CD4-positive, alpha-beta T cell treated with Interleukin-4 for 4 hours (primary cell): ENCODE measurements around the gene MEN1.
"Not testable (repeated sequence)": the region's sequence is repeated elsewhere in the genome, so short reads cannot be mapped to it uniquely, and the experiment has no call there.

Experiments
- DNase-seq: peaks from one replicate; pipeline ENCODE4 v3.0.0-alpha.2; 2020

Gene MEN1

DNA sequence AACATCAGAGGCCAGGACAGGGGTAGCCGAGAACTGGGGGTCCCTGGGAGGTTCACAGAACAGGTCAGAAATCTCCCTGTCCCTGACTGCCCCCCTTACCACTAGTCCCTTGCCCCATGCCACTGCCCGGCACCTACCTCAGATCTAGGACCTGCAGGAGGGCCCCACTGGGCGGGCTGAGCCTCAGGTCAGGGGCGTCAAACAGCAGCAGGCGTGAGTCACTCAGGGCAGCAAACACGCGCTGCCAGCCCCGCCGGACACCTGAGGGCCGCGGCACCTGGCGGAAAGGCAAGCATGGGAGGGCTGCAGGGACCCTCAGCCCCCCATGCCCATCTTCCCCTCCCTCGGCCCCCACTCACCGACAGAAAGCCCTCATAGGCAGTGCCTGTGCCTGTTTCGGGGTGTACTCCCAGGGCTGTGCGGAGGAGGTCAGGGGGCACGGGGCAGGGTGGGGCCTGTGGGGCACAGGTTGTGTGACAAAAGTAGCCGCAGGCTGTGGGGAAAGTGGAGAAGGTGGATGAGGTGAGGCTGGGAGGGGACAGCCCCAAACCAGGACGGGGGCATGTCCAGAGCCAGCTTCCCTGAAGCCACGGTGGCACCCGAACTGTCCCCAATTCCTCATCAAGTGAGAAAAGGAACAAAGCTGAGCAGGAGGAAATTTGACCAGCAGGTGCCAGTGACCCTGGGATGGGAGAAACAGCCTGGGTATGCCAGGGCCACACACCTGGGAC is 22.3 kb upstream of the MEN1 start:
- no peak for DNase-seq

DNA sequence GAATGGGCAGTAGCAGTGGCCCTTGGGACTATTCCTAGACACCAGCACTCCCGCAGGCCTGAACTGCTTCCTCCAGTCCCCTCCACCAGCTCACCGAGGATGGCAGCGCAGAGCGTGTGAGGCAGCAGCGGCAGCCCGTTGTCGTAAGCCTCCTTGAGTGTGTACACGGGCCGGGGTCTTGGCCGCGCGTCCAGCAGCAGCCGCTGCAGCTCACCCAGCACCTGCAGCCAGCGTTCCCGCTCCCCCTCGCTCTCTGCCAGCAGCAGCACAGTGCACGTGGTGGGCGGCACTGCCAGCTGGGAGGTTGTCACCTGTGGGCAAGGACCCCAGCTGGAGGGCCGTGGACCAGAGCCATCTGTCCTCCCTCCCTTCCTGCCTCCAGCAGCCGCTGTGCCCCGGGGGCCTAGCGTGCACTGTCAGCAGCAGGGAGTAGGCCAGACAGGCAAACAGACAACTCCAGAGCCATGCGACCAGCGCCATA is 21.1 kb upstream of the MEN1 start:
- DNase-seq, result no peak

DNA sequence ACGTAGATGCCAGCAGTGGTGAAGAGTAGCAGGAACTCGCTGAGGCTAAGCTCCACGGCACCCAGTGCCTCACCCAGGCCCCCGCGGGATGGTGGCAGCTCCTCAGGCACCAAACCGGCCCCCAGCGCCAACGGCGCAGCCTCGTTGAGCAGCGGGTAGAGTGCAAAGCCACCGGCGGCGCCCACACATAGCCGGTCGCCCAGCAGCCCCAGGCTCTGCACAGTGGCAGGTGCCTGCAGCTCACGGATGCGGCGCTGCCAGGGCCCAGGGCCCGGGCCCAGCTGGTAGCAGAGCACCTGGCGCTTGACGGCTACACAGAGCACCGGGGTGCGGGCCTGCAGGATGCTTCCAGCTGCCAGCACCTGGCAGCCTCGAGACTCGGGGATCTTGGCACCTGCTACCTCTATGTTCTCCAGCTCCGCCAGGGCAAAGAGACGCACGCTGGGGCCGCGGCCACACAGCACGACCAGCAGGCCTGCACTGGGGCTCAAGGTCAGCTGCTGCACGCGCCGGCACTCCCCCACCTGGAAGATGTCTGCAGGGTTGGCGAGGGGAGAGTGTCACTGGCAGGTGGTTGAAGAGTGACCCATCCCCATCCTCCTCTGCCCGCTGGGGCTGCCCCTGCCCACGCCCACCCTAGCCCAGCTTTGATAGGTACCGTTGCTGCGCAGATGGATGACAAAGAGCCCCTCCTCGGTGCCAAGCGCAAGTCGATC is 19.3 kb upstream of the MEN1 start:
- no peak for DNase-seq

DNA sequence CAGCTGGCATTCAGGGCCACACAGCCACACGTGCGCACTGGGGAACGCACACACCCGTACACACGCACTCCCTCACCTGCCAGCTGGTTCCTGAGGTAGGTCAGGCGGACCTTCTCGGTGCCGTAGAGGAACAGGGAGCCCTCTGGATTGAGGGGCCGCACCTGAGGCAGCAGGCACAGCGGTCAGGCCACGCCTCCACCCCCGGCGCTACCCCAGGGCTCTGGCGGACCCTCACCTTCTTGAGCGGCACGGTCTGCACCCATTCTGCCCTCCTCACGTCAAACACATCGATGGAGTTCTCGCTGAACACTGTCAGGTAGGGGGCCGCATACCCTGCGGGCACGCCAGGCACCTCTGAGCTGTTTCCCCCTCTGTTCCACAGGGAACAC is 17.1 kb upstream of the MEN1 start:
- no peak for DNase-seq

DNA sequence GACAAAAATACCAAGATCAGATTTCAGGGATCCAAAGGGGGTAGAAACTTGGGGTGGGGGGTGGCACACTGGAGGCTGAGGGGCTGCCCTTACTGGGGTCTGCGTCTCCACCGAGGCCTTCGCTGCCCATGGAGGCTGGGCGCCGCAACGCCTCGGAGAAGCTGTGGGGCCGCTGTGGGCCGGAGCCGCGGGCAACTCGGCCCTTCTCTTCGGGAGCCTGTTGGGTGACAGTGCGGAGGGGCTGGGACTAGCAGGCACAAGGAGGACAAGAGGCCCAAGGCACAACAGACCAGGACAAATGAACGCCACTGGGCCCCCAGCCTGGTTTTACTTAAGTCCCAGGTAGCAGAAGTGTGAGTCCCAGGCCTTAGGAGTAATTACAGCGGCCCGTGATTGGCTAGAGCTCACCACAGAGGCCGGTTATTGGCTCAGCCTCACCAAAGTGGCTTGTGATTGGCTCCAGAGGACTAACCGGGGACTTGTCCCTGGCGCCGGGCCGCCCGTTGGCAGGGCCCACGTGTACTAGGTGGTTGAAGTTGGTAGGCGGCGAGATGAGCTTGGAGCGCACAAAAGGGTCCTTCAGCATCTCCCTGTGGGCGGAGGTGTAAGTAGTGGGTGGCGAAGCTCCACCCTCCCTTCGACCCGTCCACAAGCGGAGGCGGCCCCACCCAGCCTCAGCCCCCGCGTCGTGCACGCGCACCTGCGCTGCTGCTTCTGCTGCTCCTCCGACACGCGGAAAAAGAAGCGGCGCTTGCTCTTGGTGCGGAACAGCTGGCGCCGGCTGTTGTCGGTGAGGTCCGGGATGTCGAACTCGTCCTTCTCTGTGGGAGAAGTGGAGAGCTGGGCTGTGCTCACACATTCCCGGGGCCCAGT is 16.5 kb upstream of the MEN1 start:
- no peak for DNase-seq

DNA sequence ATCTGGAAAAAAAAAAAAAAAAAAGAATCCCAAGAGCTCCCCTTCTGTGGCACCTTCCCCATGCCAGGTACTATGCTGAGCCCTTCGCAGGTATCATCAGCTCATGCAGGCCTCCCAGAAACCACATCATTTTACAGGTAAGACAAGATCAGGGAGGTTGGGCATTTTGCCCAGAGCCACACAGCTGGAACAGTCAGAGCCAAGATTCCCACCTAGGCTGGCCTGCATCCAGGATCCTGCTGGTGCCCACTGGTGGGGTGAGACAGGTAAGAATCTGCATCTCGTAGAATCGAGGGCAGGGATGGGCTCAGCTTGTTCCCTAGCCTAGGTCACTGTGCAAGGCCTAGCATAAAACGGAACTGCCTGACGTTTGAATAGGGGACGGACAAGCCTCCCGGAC is 15.7 kb upstream of the MEN1 start:
- no peak for DNase-seq

DNA sequence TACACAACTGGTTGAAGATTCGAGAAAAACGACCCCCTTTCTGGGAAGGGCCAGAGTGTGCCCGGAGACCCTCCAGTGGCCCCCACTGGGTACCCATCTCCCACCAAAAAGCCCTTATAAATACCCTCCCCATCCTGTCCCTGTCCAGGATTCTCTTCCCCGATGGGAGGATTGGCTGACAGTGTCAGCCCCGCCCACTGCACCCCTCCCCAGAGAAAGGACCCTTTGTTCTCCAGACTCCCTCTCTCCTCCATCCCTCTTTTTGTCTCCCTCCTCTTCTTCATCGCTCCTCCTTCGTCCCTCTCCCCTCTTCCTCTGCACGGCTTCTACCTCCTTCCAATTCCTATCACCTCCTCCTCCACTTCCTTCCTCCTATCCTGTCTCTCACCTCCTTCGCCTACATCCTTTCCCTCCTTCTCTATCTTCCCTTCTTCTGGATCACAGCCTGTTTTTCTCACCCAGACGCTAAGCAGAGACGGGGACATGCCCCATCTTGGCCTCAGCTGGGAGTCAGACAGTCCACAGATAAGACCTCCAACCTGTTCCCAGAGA is 13.3 kb upstream of the MEN1 start:
- DNase-seq, result no peak

DNA sequence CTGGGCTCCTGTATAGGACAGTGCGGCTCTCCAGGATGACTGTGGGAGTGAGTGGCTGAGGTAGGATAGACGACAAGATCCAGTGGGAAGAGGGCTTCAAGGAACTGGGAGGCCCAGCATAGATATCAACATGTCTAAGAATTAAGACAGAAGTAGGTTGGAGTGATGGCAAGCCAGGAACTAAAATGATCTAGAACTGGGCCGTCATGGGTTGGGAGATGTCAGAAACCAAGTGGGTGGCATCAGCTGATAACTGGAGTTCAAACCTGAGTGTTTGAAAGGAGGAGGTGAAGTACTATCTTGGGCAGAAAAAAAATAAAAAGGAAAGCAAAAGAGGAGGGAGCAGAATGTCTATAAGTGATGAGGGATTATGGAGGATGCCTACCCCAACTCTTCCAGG is 7.1 kb upstream of the MEN1 start:
- no peak for DNase-seq

DNA sequence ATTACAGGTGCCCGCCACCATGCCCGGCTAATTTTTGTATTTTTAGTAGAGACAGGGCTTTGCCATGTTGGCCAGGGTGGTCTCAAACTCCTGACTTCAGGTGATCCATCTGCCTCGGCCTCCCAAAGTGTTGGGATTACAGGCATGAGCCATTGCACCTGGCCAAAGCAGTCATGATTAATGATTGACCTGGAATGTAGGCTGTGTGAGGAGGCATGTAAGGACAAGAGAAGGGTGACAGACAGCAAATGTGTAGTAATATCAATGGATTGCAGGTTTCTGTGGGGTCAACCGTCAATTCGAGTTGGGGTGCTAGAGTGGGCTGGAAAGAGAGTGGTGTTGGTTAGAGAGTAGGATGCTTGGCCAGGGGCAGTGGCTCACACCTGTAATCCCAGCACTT is 5.1 kb upstream of the MEN1 start:
- DNase-seq, result not testable (repeated sequence)

DNA sequence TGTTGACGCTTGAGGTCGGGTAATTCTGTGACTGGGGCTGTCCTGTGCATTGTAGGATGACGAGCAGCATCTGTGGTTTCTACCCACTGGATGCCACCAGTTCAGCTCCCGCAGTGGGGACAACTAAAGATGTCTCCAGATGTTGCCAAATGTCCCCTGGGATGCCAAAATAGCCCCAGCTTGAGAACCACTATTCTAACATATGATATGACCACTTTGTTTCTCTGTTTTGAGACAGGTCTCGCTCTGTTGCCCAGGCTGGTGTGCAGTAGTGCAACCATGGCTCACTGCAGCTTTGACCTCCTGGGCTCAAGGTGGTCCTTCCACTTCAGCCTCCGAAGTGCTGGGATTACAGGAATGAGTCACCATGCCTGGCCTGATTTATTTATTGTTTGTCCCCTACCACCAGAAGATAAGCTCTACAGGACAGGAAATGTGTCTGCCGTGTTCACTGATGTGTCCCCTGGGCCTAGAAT is 4.4 kb upstream of the MEN1 start:
- DNase-seq, result no peak

DNA sequence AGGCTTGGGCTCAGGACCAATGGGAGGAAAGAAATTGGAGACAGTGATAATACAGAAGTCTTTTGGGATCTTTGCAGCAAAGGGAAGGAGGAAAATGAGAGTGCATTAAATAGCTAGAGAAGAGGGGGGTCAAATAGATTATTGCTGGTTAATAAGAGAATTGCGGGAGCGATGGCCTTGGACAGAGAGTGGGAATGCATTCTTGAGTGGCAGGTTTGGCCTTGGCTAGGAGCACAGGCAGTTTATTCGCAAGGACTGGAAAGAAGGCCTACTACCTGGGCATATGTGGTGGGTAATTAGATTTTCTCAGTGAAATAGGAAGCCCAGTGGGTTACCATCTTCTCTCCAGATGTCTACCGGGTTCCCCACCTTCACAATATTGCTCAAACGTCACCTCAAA is 3.5 kb upstream of the MEN1 start:
- DNase-seq, result no peak

DNA sequence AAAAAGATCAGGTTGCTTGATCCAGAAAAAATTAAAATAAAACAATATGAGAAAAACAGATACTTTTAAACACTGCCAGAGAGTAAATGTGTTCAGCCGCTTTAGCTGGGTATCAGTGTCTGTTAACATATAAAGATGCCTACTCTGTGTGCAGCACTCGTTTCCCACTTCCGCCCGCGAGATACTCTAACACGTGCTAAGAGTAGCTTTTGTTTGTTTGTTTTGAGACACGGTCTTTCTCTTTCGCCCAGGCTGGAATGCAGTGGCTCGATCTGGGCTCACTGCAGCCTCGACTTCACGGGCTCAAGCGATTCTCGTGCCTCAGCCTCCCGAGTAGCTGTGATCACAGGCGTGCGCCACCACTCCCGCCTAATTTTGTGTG is 531 bp upstream of the MEN1 start:
- DNase-seq, result peak; percentile 47

DNA sequence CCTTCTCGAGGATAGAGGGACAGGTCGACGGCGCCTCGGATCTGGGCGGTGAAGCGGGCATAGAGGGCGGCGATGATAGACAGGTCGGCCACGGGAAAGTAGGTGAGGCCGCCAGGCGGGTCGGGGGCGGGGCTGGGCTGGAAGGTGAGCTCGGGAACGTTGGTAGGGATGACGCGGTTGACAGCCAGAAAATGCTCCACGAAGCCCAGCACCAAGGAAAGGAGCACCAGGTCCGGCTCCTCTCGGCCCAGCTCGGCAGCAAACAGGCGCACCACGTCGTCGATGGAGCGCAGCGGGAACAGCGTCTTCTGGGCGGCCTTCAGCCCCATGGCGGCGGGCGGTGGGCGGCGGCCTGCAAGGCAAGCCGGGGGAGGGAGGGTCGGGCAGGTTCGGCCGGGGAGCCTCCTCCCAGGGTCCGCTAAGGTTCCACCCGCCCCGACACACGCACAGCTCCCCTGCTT is 540 bp downstream of the MEN1 start:
- no peak for DNase-seq

DNA sequence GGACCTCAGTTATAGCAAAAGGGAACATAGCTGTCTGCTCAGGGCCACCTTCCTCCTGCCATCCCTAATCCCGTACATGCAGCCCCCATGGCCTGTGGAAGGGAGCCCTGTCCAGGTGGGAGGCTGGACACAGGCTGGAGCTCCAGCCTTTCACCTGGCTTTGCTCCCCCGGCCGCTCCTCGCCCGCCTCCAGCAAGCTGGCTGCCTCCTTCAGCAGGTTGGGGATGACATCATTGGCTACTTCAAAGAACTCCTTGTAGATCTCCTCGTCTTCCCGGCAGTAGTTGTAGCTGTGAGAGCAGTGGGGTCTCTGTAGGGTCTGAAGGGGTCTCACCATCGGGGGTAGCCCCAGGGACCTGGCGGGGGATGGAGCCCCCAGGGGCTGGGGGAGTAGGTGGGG is 4.9 kb downstream of the MEN1 start:
- DNase-seq, result no peak

DNA sequence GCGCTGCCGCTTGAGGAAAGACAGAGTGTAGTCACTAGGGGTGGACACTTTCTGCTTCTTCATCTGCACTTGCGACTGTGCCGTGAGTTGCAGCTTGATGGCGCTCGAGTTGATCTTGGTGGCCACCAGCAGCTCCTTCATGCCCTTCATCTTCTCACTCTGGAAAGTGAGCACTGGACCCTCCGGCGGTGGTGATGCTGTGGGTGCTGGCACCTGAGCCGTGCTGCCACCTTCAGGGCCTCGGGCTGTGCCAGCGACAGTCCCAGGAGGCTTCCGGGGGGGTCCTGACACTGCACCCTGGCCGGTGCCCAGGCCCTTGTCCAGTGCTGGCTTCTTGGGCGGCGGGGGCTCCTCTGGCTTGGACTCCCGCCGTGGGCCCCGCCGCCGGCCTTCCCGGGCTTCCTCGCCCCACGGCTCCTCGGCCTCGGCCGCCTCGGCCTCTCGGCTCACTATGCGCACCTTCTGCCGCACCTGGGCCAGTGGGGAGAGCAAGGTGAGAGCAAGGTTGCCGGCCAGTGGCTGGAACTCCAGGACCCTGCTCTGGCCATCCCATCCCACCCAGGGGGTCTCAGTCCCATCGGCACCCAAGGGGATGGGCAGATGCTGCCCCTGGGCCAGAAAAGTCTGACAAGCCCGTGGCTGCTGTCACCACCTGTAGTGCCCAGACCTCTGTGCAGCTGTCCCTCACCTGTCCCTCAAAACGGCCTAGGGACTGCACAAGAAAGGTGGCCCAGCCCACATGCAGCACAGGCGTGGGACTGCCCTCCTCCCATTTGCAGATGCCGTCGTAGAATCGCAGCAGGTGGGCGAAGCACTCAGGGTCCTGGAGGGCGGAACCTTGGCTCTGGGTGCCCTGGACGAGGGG is 5.8 kb downstream of the MEN1 start:
- no peak for DNase-seq

DNA sequence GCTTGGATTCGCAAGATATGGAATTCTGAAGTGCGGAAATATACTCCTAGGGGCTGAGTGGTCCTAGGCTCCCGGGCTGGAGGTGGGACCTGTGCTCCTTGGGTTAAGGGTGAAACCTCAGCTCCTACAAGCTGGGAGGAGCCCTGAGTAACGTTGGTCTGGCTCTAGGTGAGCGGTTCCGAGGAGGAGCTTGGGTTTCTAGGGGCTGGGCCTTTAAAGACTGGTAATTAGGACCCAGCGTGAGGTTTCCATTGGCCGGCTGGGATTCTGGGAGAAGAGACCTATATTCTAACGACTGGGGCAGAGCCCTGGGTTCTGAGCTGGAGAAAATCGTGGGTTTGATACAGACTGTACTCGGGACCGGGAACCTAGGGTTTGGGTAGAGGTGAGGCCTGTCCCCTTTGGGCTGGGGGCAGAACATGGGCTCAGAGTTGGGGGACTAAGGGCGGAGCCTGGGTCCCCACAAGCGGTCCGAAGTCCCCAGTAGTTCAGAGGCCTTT is 6.5 kb downstream of the MEN1 start:
- no peak for DNase-seq

DNA sequence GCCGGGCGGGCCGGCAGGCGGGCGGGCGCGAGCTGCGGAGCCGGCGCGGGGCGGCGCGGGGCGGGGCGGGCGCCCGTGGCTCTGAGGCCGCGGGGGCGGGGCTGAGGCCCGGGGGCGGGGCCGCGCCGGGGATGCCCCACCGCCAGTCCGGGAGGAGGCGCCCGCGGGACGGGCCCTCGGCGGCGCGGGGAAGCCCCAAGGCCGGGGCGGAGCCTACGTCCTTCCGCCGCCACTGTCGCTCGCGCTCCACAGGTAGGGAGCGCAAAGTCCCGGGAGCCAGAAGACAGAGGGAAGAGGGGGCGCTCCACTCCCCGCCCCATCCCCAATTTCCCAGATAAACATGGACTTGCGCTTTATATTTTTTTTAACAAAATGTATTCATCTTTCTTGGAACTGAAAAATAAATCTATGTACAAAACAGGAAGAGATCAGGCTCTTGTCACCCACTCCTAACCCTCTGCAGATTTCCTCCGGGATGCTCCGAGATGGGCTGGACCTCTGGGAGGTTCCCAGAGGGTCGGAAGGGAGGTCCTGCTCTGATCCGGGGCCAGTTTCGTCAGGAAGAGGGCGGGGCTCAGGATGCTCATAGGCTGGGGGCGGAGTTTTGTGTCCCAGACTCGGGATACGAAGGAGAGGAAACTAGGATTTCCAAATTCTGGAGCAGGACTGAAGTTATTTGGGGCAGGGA is 7.0 kb downstream of the MEN1 start, which contains the start of gene MAP4K2:
MAP4K2 (minus strand) TSS at position 57 of the 688 bp plus-strand sequence. CDS start 65 bp downstream, outside the sequence.
- peak; percentile 75 for DNase-seq

DNA sequence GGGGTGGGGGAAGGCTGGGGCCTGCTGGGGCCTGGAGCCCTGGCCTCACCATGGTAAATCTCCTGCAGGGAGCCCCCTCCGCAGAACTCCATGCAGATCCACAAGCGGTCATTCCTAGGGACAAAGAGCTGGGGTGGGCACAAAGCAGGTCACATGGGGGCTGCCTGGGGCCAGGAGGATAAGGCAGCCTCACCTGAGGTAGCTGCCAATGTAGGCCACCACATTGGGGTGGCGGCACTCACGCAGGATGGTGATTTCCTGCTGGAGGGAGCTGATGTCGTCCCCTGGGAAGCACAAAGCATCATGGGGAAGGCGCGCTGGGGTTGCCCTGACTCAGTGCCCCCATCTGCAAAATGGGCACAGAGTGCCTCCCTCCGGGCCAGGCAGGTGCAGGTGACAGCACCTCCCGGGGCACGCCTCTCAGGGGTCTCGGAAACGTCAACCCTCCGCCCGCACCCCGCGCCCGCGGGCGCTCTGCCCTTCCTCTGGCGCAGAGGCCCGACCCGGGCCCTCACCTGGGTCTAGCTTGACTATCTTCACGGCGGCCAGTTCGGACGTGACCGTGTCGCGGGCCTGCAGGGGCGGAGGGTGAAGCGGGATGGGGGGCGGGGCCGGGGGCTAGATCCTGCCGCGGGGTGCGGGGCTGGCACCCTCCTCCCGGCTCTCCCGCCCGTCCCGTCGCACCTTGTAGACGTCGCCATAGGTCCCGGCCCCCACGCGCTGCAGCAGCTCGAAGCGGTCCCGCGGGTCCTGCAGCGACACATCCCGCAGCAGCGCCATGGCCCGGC is 7.8 kb downstream of the MEN1 start:
- DNase-seq, result peak; percentile 44

DNA sequence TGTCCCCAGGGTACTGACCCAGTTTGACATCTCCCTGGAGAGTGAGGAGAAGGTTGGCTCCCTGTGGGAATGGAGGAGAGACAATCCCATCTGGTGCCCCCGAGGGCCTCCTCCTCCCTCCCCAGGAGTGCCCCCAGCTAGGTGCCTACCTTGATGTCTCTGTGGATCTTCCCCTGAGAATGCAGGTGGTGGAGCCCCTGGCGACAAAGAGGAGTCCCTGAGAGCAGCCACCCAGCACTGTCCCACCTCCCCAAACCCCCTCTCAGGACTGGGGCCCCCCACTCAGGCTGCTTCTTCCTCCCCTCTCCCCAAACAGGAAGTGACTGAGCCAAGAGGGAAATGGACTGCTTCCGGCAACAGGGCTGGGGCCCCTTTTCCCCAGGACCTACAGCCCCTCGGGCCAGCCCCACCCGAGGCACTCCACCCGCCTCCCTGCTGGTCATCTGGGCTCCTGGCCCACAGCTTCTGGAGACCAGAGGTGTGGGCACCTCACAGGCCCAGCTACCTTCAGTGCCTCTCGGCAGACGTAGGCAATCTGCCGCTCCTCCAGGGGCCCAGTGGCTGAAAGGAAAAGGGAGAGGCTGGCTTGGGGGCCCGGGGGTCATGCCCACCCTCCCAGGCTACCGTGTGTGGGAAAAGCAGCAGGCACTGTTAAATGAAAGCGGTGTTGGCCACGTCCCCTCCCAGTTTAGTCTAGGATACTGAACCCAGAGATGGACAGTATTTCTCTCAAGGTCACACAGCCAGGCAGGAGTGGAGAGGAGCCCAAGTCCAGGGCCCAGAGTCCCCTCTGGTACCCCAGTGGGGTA is 8.6 kb downstream of the MEN1 start:
- DNase-seq, result no peak

DNA sequence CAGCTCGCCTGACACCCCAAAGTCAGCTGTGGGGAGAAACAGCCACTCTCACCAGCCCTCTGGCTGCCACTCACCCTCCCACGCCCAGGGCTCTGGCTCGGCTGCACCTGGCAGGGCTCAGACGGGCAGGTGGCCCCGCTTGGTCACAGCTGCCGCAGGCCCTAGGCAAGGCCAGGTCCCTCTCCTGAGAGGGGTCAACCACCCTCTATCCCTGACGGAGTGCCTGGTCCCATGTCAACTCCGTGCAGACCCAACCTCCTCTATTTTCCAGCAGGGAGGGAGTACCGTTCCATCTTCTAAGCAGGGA is 9.2 kb downstream of the MEN1 start:
- no peak for DNase-seq
